AG09309 (cell line): ENCODE measurements around the gene RNF183.
A peak's percentile ranks its signal among the peaks of the same experiment; 100 is the strongest.

ENCODE experiments used
- DNase-seq: peaks from one replicate; pipeline ENCODE4 v3.0.0-alpha.2; 2010; ENCODE audit warnings: low read depth
- H3K4me3 ChIP-seq: 2 replicates; pipeline ENCODE4 v1.5.1; 2011; ENCODE audit warnings: mild to moderate bottlenecking, low read depth, low read length, moderate library complexity; ENCODE audit not compliant: control insufficient read depth
- CTCF ChIP-seq: IDR thresholded peaks from 2 replicates; pipeline ENCODE4 v1.5.1; 2011; ENCODE audit warnings: mild to moderate bottlenecking, low read depth, low read length, inconsistent platforms; ENCODE audit not compliant: insufficient read depth, control insufficient read depth; ENCODE audit errors: missing control alignments

RNF183 gene

GRCh38 chr9:113281356-113281755 lies 21.8 kb downstream of the RNF183 start:
- no peak for TF ChIP-seq CTCF
- H3K4me3 ChIP-seq: no peak overlapping the region
- DNase-seq: no peak

GRCh38 chr9:113278840-113279239 lies 24.3 kb downstream of the RNF183 start:
- no peak for DNase-seq
- no peak overlapping the region for H3K4me3 ChIP-seq
- TF ChIP-seq CTCF: no peak

GRCh38 chr9:113275157-113276131 lies 27.7 kb downstream of the RNF183 start, which contains the start of the genes CDC26 and PRPF4:
TSS of gene CDC26 (minus strand) at chr9:113275572. CDS start at chr9:113272507, 3,065 bp downstream.
TSS of gene PRPF4 (plus strand) at chr9:113275658. CDS start at chr9:113275744, 86 bp downstream.
- TF ChIP-seq CTCF: no peak

GRCh38 chr9:113274474-113275156 lies 28.6 kb downstream of the RNF183 start:
- peak overlapping the region; percentile 100 for H3K4me3 ChIP-seq
- peak; percentile 60 for TF ChIP-seq CTCF
- DNase-seq: peak; percentile 20

More at GRCh38 chr9:113275157-113276131, 27.7 kb downstream of the RNF183 start, which contains the start of the genes CDC26 and PRPF4:
- H3K4me3 ChIP-seq: peak within 1 kb of the TSS; percentile 100
- peak; percentile 93 for DNase-seq

- no peak overlapping the region for H3K4me3 ChIP-seq
- no peak for TF ChIP-seq CTCF
- no peak for DNase-seq
Measured at GRCh38 chr9:113269871-113270270, 33.3 kb downstream of the RNF183 start.

- no peak for TF ChIP-seq CTCF
- no peak for DNase-seq
- no peak overlapping the region for H3K4me3 ChIP-seq
Measured at GRCh38 chr9:113269355-113269754, 33.8 kb downstream of the RNF183 start.
